Cerebellar nuclear complex (tissue), 1 donor: Measurements from ENCODE around the gene CDC42SE2.
A peak's percentile ranks its signal among the peaks of the same experiment; 100 is the strongest.
"Not testable (repeated sequence)": the region's sequence is repeated elsewhere in the genome, so short reads cannot be mapped to it uniquely, and the experiment has no call there.

Experiments used
- DNase-seq, 2 experiments: peaks; one replicate each; lab custom pipeline; 2025; lab: John Stamatoyannopoulos, UW

CDC42SE2 gene

GRCh38 chr5:131250751-131251475 lies 12.9 kb upstream of the CDC42SE2 start:
- no peak for DNase-seq

GRCh38 chr5:131252824-131253171 lies 11.1 kb upstream of the CDC42SE2 start:
- no peak for DNase-seq

- not testable (repeated sequence) for DNase-seq
These were observed 9.8 kb upstream of the CDC42SE2 start for GRCh38 chr5:131254025-131254424.

- no peak for DNase-seq
These were observed 9.1 kb upstream of the CDC42SE2 start for GRCh38 chr5:131254741-131255140.

- no peak for DNase-seq
These were observed 7.4 kb upstream of the CDC42SE2 start for GRCh38 chr5:131256507-131256823.

- DNase-seq, result no peak
These were observed 5.1 kb upstream of the CDC42SE2 start for GRCh38 chr5:131258733-131259132.

GRCh38 chr5:131259326-131259725 lies 4.5 kb upstream of the CDC42SE2 start:
- no peak for DNase-seq

GRCh38 chr5:131260895-131261294 lies 3.0 kb upstream of the CDC42SE2 start:
- DNase-seq, result no peak

GRCh38 chr5:131261483-131261882 lies 2.4 kb upstream of the CDC42SE2 start:
- DNase-seq, result no peak

- DNase-seq, result no peak
These were observed 806 bp upstream of the CDC42SE2 start for GRCh38 chr5:131262953-131263541.

GRCh38 chr5:131264451-131265099 lies 722 bp downstream of the CDC42SE2 start:
- no peak for DNase-seq

- DNase-seq, result peak in 1 of 2 experiments; percentile 1
These were observed 1.5 kb downstream of the CDC42SE2 start for GRCh38 chr5:131265311-131265803.

- DNase-seq, result no peak
These were observed 2.7 kb downstream of the CDC42SE2 start for GRCh38 chr5:131266370-131267060.

- no peak for DNase-seq
These were observed 5.0 kb downstream of the CDC42SE2 start for GRCh38 chr5:131268758-131269370.

GRCh38 chr5:131270809-131271208 lies 7.0 kb downstream of the CDC42SE2 start:
- no peak for DNase-seq

GRCh38 chr5:131271888-131272287 lies 8.0 kb downstream of the CDC42SE2 start:
- not testable (repeated sequence) for DNase-seq

- no peak for DNase-seq
These were observed 8.5 kb downstream of the CDC42SE2 start for GRCh38 chr5:131272307-131272706.

- no peak for DNase-seq
These were observed 8.9 kb downstream of the CDC42SE2 start for GRCh38 chr5:131272724-131273123.

GRCh38 chr5:131274326-131275063 lies 10.6 kb downstream of the CDC42SE2 start:
- DNase-seq, result no peak

GRCh38 chr5:131276072-131276471 lies 12.2 kb downstream of the CDC42SE2 start:
- DNase-seq, result no peak

- DNase-seq, result no peak
These were observed 13.6 kb downstream of the CDC42SE2 start for GRCh38 chr5:131277447-131277846.
